ENCODE data around the gene ZNF444. TPM values are rescaled to one million over a fixed set of nuclear protein-coding genes. Genes with fewer than 3 reads are reported as not detected.

The ZNF444 gene
- total RNA-seq, 2 donors from 2014 or later: 20.5 to 50.9 TPM

- no peaks in the 10 kb centered on the region for H3K27me3 ChIP-seq
- H3K36me3 ChIP-seq: no peaks in the 10 kb centered on the region
- intact Hi-C loops (cut with DNase I): no loop called here
- no peaks in the 10 kb centered on the region for H3K4me1 ChIP-seq
- H3K27ac ChIP-seq: no peak overlapping the region
- no peak for TF ChIP-seq CTCF (IDR thresholded peaks at IDR 0.05)
- DNase-seq: no peak
- no peaks in the 10 kb centered on the region for H3K9me3 ChIP-seq
- H3K9ac ChIP-seq (ENCODE audit: low read depth in 2 of 2, low read length in 2 of 2): no peak overlapping the region
- no peak overlapping the region for H3K4me3 ChIP-seq
Measured at GRCh38 chr19:56134654-56134921, 6.5 kb upstream of the ZNF444 start.

- H3K27me3 ChIP-seq: no peaks in the 10 kb centered on the region
- no peak overlapping the region for H3K4me3 ChIP-seq
- H3K36me3 ChIP-seq: no peaks in the 10 kb centered on the region
- no peaks in the 10 kb centered on the region for H3K4me1 ChIP-seq
- no peak for TF ChIP-seq CTCF (IDR thresholded peaks at IDR 0.05)
- H3K27ac ChIP-seq: no peak overlapping the region
- no peak for DNase-seq
- no peak overlapping the region for H3K9ac ChIP-seq (ENCODE audit: low read depth in 2 of 2, low read length in 2 of 2)
- H3K9me3 ChIP-seq: no peaks in the 10 kb centered on the region
- intact Hi-C loops (cut with DNase I): no loop called here
Measured at GRCh38 chr19:56136362-56136761, 4.7 kb upstream of the ZNF444 start.

DNA sequence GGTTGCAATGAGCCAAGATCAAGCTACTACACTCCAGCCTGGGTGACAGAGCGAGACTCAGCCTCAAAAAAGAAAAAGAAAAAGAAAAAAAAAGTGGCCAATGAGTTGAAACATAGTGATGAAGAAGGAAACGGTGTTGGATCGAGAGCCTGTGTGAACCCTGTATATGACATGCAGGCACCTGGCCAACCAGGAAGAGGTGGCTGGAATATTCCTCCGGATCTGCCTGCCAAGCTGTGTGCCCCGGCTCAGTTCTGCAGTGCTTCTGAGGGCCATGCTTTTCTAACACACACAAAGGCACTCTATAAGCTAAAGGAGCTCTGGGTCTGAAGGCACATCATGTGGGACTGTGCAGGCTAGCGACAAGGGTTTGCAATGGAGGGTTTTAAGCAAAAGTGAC is 3.7 kb upstream of the ZNF444 start:
- Histone ChIP-seq H3K4me3 (no peak overlapping the region), H3K9ac (ENCODE audit: low read depth in 2 of 2, low read length in 2 of 2) (peak overlapping the region in 1 of 2 donors; percentile 8), H3K9me3 (no peaks in the 10 kb centered on the region), H3K27ac (peak overlapping the region; percentile 71), H3K27me3 (no peaks in the 10 kb centered on the region), H3K36me3 (no peaks in the 10 kb centered on the region), H3K4me1 (peaks cover under 1% of the 10 kb centered on the region)
- peak; percentile 89 for DNase-seq
- no peak for TF ChIP-seq CTCF (IDR thresholded peaks at IDR 0.05)
- intact Hi-C loops (cut with DNase I): no loop called here

DNA sequence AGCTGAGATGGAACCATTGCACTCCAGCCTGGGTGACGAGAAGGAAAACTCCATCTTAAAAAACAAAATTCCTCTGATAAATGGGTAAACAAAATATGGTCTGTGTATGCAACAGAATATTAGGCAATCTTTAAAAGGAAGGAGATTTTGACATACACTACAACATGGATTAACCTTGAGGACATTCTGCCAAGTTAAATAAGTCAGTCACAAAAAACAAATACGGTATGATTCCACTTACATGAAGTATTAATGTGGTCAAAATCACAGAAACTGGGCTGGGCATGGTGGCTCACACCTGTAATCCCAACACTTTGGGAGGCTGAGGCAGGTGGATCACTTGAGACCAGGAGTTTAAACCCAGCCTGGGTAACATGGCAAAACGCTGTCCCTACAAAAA is 3.0 kb upstream of the ZNF444 start:
- Histone ChIP-seq H3K4me3 (no peak overlapping the region), H3K9ac (ENCODE audit: low read depth in 2 of 2, low read length in 2 of 2) (no peak overlapping the region), H3K27ac (peak overlapping the region; percentile 71), H3K36me3 (no peaks in the 10 kb centered on the region), H3K27me3 (no peaks in the 10 kb centered on the region), H3K9me3 (no peaks in the 10 kb centered on the region), H3K4me1 (peaks cover 7% of the 10 kb centered on the region)
- DNase-seq: no peak
- intact Hi-C loops (cut with DNase I): no loop called here
- TF ChIP-seq CTCF (IDR thresholded peaks at IDR 0.05): no peak

GRCh38 chr19:56139847-56140582 is 1.1 kb upstream of the ZNF444 start:
- no peaks in the 10 kb centered on the region for H3K36me3 ChIP-seq
- H3K27me3 ChIP-seq: no peaks in the 10 kb centered on the region
- peak overlapping the region; percentile 48 to 84 for H3K9ac ChIP-seq (ENCODE audit: low read depth in 2 of 2, low read length in 2 of 2)
- peak overlapping the region; percentile 66 for H3K27ac ChIP-seq
- peak overlapping the region; percentile 44 for H3K4me3 ChIP-seq
- H3K9me3 ChIP-seq: no peaks in the 10 kb centered on the region
- DNase-seq: peak; percentile 46
- intact Hi-C loops (cut with DNase I): loop anchor here (5.0 kb wide), 1 partner anchor 33 kb away; no protein-coding TSS in a partner anchor
- H3K4me1 ChIP-seq: peaks cover 10% of the 10 kb centered on the region
- no peak for TF ChIP-seq CTCF (IDR thresholded peaks at IDR 0.05)
